Pancreas (tissue), 10 donors: ENCODE measurements around the gene TRPV4. TPM values are rescaled to one million over a fixed set of nuclear protein-coding genes. Genes with fewer than 3 reads are reported as not detected.

Source experiments
- ATAC-seq, 4 donors: fragments of 200-7000 bp; cut with Tn5 transposase; one replicate each; pipeline versions ENCODE4 v1.8.0 to v1.9.1; 2020; ENCODE audit warnings: mild to moderate bottlenecking in 4 of 4, moderate library complexity in 4 of 4
- DNase-seq, 6 donors: peaks; one replicate each; pipeline ENCODE4 v3.0.0-alpha.2; 2020
- FAIRE-seq: peaks from 2 replicates; lab custom pipeline; 2012; peaks lifted over from hg19 to GRCh38; lab: Jason Lieb, UNC
- H3K27ac ChIP-seq, 4 donors: fragments of 200-600 bp; sonication (generic); 1 replicate in 3 of 4; 2 replicates in 1 of 4; pipeline versions ENCODE4 v1.5.0 to v1.8.0; 2020
- H3K27me3 ChIP-seq, 4 donors: fragments of 200-600 bp; one replicate each; pipeline ENCODE4 v1.8.0; 2021
- H3K36me3 ChIP-seq, 3 donors: fragments of 200-600 bp; sonication (generic) in 1 of 3; one replicate each; pipeline versions ENCODE4 v1.5.0 to v1.8.0; 2020 to 2021
- H3K4me1 ChIP-seq, 3 donors: fragments of 200-600 bp; one replicate each; pipeline ENCODE4 v1.8.0; 2021
- H3K4me3 ChIP-seq, 4 donors: fragments of 200-600 bp; sonication (generic) in 2 of 4; one replicate each; pipeline versions ENCODE4 v1.5.0 to v1.8.0; 2020 to 2021
- H3K9me3 ChIP-seq, 4 donors: fragments of 200-600 bp; one replicate each; pipeline ENCODE4 v1.8.0; 2021
- CTCF ChIP-seq, 4 donors: fragments of 200-600 bp; sonication (generic) in 3 of 4; IDR thresholded peaks; one replicate each; pipeline versions ENCODE4 v1.5.0 to v1.8.0; 2021; ENCODE audit warnings: antibody characterized with exemption in 4 of 4
- WGBS, 2 donors: extraction: QIAGEN DNeasy Blood & Tissue Kit; methylation state at CpG; one replicate each; pipeline ENCODE4 v1.1.7; 2013; 5-methylcytosine and 5-hydroxymethylcytosine counted together
- intact Hi-C, 3 donors: fragments of 100-400 bp; cut with DNase I; formaldehyde crosslinking; loops; one replicate each; pipeline versions ENCODE4 v1.11.1 to v1.14.2; 2022
- polyA plus RNA-seq, 2 donors: library from polyadenylated mRNA; stranded (reverse); fragments of 200-250 nt; gene quantifications; one replicate each; pipeline ENCODE4 v1.2.3, GENCODE V29; 2013
- total RNA-seq, 6 donors: library from RNA; stranded (reverse); fragmentation: NEBNext Ultra II Directional in 4 of 6; extraction: Animal tissue kit (Norgen Biotek cat#: 25700) in 4 of 6; gene quantifications; one replicate each; pipeline versions ENCODE4 v1.2.1 to v1.2.4, GENCODE V29; 2021 to 2023
- donor health status: healthy with polysubstance abuse.
- donor health status: DM: no; HTN: no; CAD: no; lungs with moderate emphysema.
- donor health status: DM: no; HTN: no; CAD: no.
- donor health status: control.
- donor health status: control.
- donor health status: Bipolar disorder and iron deficiency.
- donor health status: DM: yes; HTN: yes; CAD: no.
- donor health status: DM: no; HTN: no; CAD: no.
- donor health status: DM: no; HTN: no; CAD: no.
- donor health status: DM: yes; HTN: yes; CAD: no.

The TRPV4 gene
- total and polyA plus RNA-seq, 8 donors, result 1.9 to 4.9 (median 4.0) TPM

GRCh38 chr12:109741286-109741969, 91.8 kb downstream of the TRPV4 start:
- ATAC-seq (no peak), FAIRE-seq (no peak), DNase-seq (peak in 5 of 6 donors; percentile 1 to 50 (median 11))
- intact Hi-C loops, result no loop called here
- Histone ChIP-seq H3K36me3 (no peaks in the 10 kb centered on the region), H3K9me3 (no peaks in the 10 kb centered on the region), H3K27ac (no peak overlapping the region), H3K4me3 (no peak overlapping the region), H3K4me1 (peaks cover 4 to 14% (median 11%) of the 10 kb centered on the region in 3 donors), H3K27me3 (no peaks in the 10 kb centered on the region)
- TF ChIP-seq CTCF (IDR thresholded peaks at IDR 0.05), result no peak
- 82 to 84% methylated on average over 4 of the region's 4 CpGs for WGBS, 2 donors

DNA sequence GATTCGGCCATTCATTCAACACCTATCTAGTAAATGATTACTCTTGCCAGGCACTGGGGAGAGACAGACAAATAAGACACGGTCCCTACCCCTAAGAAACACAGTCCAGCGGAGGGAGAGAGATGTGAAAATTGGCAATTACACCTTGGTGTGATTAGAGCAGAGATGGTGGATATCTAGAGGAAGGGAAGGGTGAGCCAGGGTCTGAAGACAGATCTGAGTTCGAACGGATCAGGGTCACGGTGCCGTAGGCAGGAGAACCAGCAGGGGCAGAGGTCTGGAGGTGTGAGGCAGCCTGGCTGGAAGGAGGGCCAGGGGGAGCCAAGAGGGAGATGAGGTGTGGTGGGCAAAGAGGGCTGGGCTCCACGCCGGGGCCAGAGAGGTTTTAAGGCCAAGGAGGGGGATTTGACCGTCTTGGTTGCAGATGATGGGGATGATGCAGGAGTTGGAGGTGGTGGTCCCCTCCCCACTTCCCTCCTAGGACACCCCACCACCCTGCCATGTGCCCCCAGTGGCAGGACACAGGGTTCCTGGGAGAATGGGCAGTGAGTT, 92.4 kb downstream of the TRPV4 start:
- TF ChIP-seq CTCF (IDR thresholded peaks at IDR 0.05), result no peak
- Histone ChIP-seq H3K36me3 (no peaks in the 10 kb centered on the region), H3K27me3 (no peaks in the 10 kb centered on the region), H3K27ac (peak overlapping the region in 1 of 4 donors; percentile 30), H3K4me3 (no peak overlapping the region), H3K4me1 (peaks cover 4 to 11% (median 10%) of the 10 kb centered on the region in 3 donors), H3K9me3 (no peaks in the 10 kb centered on the region)
- intact Hi-C loops, result no loop called here
- ATAC-seq (no peak), FAIRE-seq (no peak), DNase-seq (peak in 4 of 6 donors; percentile 1 to 34 (median 19))
- WGBS, 2 donors, result 72 to 73% methylated on average over 10 of the region's 10 CpGs

DNA sequence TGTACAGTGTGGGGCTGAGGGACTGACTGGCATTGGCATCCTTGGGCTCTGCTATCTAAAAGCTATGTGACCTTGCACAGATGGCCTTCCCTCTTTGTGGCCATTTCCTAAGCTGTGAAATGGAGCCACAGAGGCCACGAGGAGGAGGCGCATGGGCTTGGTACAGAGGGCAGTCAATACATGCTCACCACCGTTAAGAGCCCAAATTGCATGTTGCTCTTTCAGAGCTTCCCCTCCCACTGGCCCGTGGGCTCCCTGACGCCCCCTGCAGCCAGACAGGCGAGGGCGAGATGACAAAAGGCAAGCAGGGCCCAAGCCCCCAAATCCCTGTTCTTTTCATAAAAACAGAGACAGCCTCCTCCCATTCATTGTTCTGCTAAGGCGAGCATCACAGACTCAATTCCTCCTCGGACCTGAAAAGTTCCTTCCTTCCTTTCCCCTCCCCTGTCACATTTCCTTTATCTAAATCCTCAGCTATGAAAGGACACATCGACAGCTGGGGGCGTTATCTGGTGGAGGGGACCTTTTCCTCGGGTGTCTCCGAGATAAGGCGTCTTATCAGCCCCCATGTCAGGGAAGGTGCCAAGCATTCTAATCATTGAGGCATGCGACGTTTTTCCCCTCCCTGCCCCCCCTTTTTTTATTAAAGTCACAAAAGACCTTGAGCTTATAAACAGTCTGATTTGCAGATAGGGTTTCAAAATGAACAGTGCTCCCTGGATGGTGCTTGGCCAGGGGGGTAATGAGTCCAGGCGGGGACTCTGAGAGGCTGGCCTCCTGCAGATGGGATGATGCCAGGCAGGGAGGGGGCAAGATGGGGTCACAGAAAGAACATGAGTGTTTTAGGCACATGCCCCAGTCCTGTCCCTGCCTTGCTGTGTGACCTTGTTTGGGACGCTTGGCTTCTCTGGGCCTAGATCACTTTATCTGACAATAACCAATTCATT, 93.2 kb downstream of the TRPV4 start:
- no peaks in the 10 kb centered on the region for H3K27me3 ChIP-seq
- peak in 3 of 4 donors; percentile 28 to 46 (median 31) for ATAC-seq
- peak; percentile 21 to 47 (median 24) for DNase-seq
- peak overlapping the region in 1 of 4 donors; percentile 30 for H3K27ac ChIP-seq
- H3K9me3 ChIP-seq, result no peaks in the 10 kb centered on the region
- 18 to 21% methylated on average over 18 of the region's 18 CpGs for WGBS, 2 donors
- no peak for FAIRE-seq
- intact Hi-C loops, result no loop called here
- no peak overlapping the region for H3K4me3 ChIP-seq
- H3K36me3 ChIP-seq, result no peaks in the 10 kb centered on the region
- no peak for TF ChIP-seq CTCF (IDR thresholded peaks at IDR 0.05)
- peaks cover 4 to 11% (median 10%) of the 10 kb centered on the region in 3 donors for H3K4me1 ChIP-seq

GRCh38 chr12:109738878-109739665, 94.1 kb downstream of the TRPV4 start:
- whole genome bisulfite sequencing, 2 donors, result 88 to 92% methylated on average over 6 of the region's 6 CpGs
- H3K27ac ChIP-seq, result peak overlapping the region in 1 of 4 donors; percentile 37
- DNase-seq, result peak; percentile 1 to 45 (median 9)
- H3K4me1 ChIP-seq, result peaks cover 4 to 11% (median 10%) of the 10 kb centered on the region in 3 donors
- no peak for TF ChIP-seq CTCF (IDR thresholded peaks at IDR 0.05)
- no peaks in the 10 kb centered on the region for H3K9me3 ChIP-seq
- H3K36me3 ChIP-seq, result no peaks in the 10 kb centered on the region
- no peaks in the 10 kb centered on the region for H3K27me3 ChIP-seq
- no peak for ATAC-seq
- no peak overlapping the region for H3K4me3 ChIP-seq
- no peak for FAIRE-seq
- intact Hi-C loops, result no loop called here
